Measurements from ENCODE around the gene PPM1H.

PPM1H gene

GRCh38 chr12:62714181-62714773, 220.7 kb downstream of the PPM1H start:
- no CpG with 5 or more reads among the region's 8 CpGs for WGBS (ENCODE audit: extremely low coverage, insufficient coverage, low lambda C conversion rate)
- Histone ChIP-seq H3K79me2 (ENCODE audit: control insufficient read depth, insufficient read depth, low read length) (no peaks in the 10 kb centered on the region), H3K4me1 (ENCODE audit: control insufficient read depth, low read depth, low read length) (peaks cover 10% of the 10 kb centered on the region)

GRCh38 chr12:62713723-62714122, 221.2 kb downstream of the PPM1H start:
- Histone ChIP-seq H3K4me2 (ENCODE audit: low read length) (no peak overlapping the region), H3K27ac (ENCODE audit: low read depth, low read length) (no peak overlapping the region), H3K23ac (ENCODE audit: low read length) (no peak overlapping the region), H2BK5ac (ENCODE audit: low read length) (no peak overlapping the region), H3K4me3 (ENCODE audit: low read length) (no peak overlapping the region), H3K9ac (ENCODE audit: low read length) (no peak overlapping the region), H4K5ac (ENCODE audit: low read length) (no peak overlapping the region), H3K56ac (ENCODE audit: low read length) (no peak overlapping the region), H4K8ac (ENCODE audit: low read depth, low read length) (no peak overlapping the region), H3K79me1 (ENCODE audit: low read length) (no peaks in the 10 kb centered on the region), H3K27me3 (ENCODE audit: insufficient read depth, low read length, poor library complexity) (no peaks in the 10 kb centered on the region), H3K18ac (ENCODE audit: low read length) (peak overlapping the region; percentile 16), H2AK5ac (ENCODE audit: low read length) (no peak overlapping the region), H2BK120ac (ENCODE audit: low read depth, low read length) (no peak overlapping the region), H3K79me2 (ENCODE audit: control insufficient read depth, insufficient read depth, low read length) (no peaks in the 10 kb centered on the region), H3K4ac (ENCODE audit: low read depth, low read length) (no peak overlapping the region), H2BK15ac (replicated peaks; ENCODE audit: low read depth) (no peak overlapping the region), H3K36me3 (ENCODE audit: control insufficient read depth, insufficient read depth, low read length) (no peaks in the 10 kb centered on the region), H3K4me1 (ENCODE audit: control insufficient read depth, low read depth, low read length) (peaks cover 16% of the 10 kb centered on the region)
- no peak for DNase-seq
- no CpG with 5 or more reads among the region's 4 CpGs for WGBS (ENCODE audit: extremely low coverage, insufficient coverage, low lambda C conversion rate)

More at GRCh38 chr12:62714181-62714773, 220.7 kb downstream of the PPM1H start:
- H3K56ac ChIP-seq (ENCODE audit: low read length): peak overlapping the region; percentile 71
- no peak overlapping the region for H3K4me2 ChIP-seq (ENCODE audit: low read length)
- H2BK120ac ChIP-seq (ENCODE audit: low read depth, low read length): no peak overlapping the region
- no peak overlapping the region for H3K4ac ChIP-seq (ENCODE audit: low read depth, low read length)
- peak overlapping the region; percentile 64 for H2BK5ac ChIP-seq (ENCODE audit: low read length)
- DNase-seq: no peak
- peak overlapping the region; percentile 4 for H3K18ac ChIP-seq (ENCODE audit: low read length)
- H4K8ac ChIP-seq (ENCODE audit: low read depth, low read length): no peak overlapping the region
- H2BK15ac ChIP-seq (replicated peaks; ENCODE audit: low read depth): no peak overlapping the region
- H2AK5ac ChIP-seq (ENCODE audit: low read length): no peak overlapping the region
- H4K5ac ChIP-seq (ENCODE audit: low read length): no peak overlapping the region
- H3K9ac ChIP-seq (ENCODE audit: low read length): no peak overlapping the region
- no peaks in the 10 kb centered on the region for H3K27me3 ChIP-seq (ENCODE audit: insufficient read depth, low read length, poor library complexity)
- H3K27ac ChIP-seq (ENCODE audit: low read depth, low read length): peak overlapping the region; percentile 20
- no peak overlapping the region for H3K23ac ChIP-seq (ENCODE audit: low read length)
- no peaks in the 10 kb centered on the region for H3K36me3 ChIP-seq (ENCODE audit: control insufficient read depth, insufficient read depth, low read length)
- no peak overlapping the region for H3K4me3 ChIP-seq (ENCODE audit: low read length)
- no peaks in the 10 kb centered on the region for H3K79me1 ChIP-seq (ENCODE audit: low read length)

GRCh38 chr12:62712681-62713573, 222.0 kb downstream of the PPM1H start:
- H3K4me1 ChIP-seq (ENCODE audit: control insufficient read depth, low read depth, low read length): peaks cover 22% of the 10 kb centered on the region
- no peak overlapping the region for H3K27ac ChIP-seq (ENCODE audit: low read depth, low read length)
- no peaks in the 10 kb centered on the region for H3K79me1 ChIP-seq (ENCODE audit: low read length)

GRCh38 chr12:62711631-62712241, 223.2 kb downstream of the PPM1H start:
- no peaks in the 10 kb centered on the region for H3K79me2 ChIP-seq (ENCODE audit: control insufficient read depth, insufficient read depth, low read length)
- H3K27ac ChIP-seq (ENCODE audit: low read depth, low read length): no peak overlapping the region
- no peak overlapping the region for H3K4me3 ChIP-seq (ENCODE audit: low read length)
- peak overlapping the region; percentile 32 for H3K18ac ChIP-seq (ENCODE audit: low read length)
- DNase-seq: no peak
- no peaks in the 10 kb centered on the region for H3K79me1 ChIP-seq (ENCODE audit: low read length)
- H3K56ac ChIP-seq (ENCODE audit: low read length): peak overlapping the region; percentile 12
- peaks cover 25% of the 10 kb centered on the region for H3K4me1 ChIP-seq (ENCODE audit: control insufficient read depth, low read depth, low read length)
- H2AK5ac ChIP-seq (ENCODE audit: low read length): no peak overlapping the region
- no peak overlapping the region for H4K8ac ChIP-seq (ENCODE audit: low read depth, low read length)
- no peak overlapping the region for H2BK5ac ChIP-seq (ENCODE audit: low read length)
- H2BK15ac ChIP-seq (replicated peaks; ENCODE audit: low read depth): peak overlapping the region; percentile 22
- no peak overlapping the region for H3K4ac ChIP-seq (ENCODE audit: low read depth, low read length)
- H3K4me2 ChIP-seq (ENCODE audit: low read length): no peak overlapping the region
- no peak overlapping the region for H2BK120ac ChIP-seq (ENCODE audit: low read depth, low read length)
- H3K36me3 ChIP-seq (ENCODE audit: control insufficient read depth, insufficient read depth, low read length): no peaks in the 10 kb centered on the region
- H3K27me3 ChIP-seq (ENCODE audit: insufficient read depth, low read length, poor library complexity): no peaks in the 10 kb centered on the region
- WGBS (ENCODE audit: extremely low coverage, insufficient coverage, low lambda C conversion rate): no CpG with 5 or more reads among the region's 10 CpGs
- no peak overlapping the region for H3K23ac ChIP-seq (ENCODE audit: low read length)
- H3K9ac ChIP-seq (ENCODE audit: low read length): no peak overlapping the region
- H4K5ac ChIP-seq (ENCODE audit: low read length): no peak overlapping the region

More at GRCh38 chr12:62712681-62713573, 222.0 kb downstream of the PPM1H start:
- Histone ChIP-seq H3K56ac (ENCODE audit: low read length) (no peak overlapping the region), H3K36me3 (ENCODE audit: control insufficient read depth, insufficient read depth, low read length) (no peaks in the 10 kb centered on the region), H3K27me3 (ENCODE audit: insufficient read depth, low read length, poor library complexity) (no peaks in the 10 kb centered on the region), H2BK120ac (ENCODE audit: low read depth, low read length) (no peak overlapping the region), H3K4me3 (ENCODE audit: low read length) (no peak overlapping the region), H4K8ac (ENCODE audit: low read depth, low read length) (no peak overlapping the region), H3K18ac (ENCODE audit: low read length) (peak overlapping the region; percentile 51), H3K9ac (ENCODE audit: low read length) (no peak overlapping the region), H4K5ac (ENCODE audit: low read length) (no peak overlapping the region), H3K4ac (ENCODE audit: low read depth, low read length) (no peak overlapping the region), H2BK15ac (replicated peaks; ENCODE audit: low read depth) (peak overlapping the region; percentile 60), H2AK5ac (ENCODE audit: low read length) (no peak overlapping the region), H3K79me2 (ENCODE audit: control insufficient read depth, insufficient read depth, low read length) (no peaks in the 10 kb centered on the region), H3K23ac (ENCODE audit: low read length) (no peak overlapping the region), H2BK5ac (ENCODE audit: low read length) (no peak overlapping the region), H3K4me2 (ENCODE audit: low read length) (no peak overlapping the region)
- no CpG with 5 or more reads among the region's 8 CpGs for WGBS (ENCODE audit: extremely low coverage, insufficient coverage, low lambda C conversion rate)
- DNase-seq: no peak

- Histone ChIP-seq H3K4me1 (ENCODE audit: control insufficient read depth, low read depth, low read length) (peaks cover 16% of the 10 kb centered on the region), H4K8ac (ENCODE audit: low read depth, low read length) (no peak overlapping the region), H4K5ac (ENCODE audit: low read length) (no peak overlapping the region), H3K27ac (ENCODE audit: low read depth, low read length) (no peak overlapping the region), H3K36me3 (ENCODE audit: control insufficient read depth, insufficient read depth, low read length) (no peaks in the 10 kb centered on the region), H3K79me1 (ENCODE audit: low read length) (no peaks in the 10 kb centered on the region), H2BK15ac (replicated peaks; ENCODE audit: low read depth) (no peak overlapping the region), H3K4ac (ENCODE audit: low read depth, low read length) (peak overlapping the region; percentile 76), H3K4me2 (ENCODE audit: low read length) (no peak overlapping the region), H3K23ac (ENCODE audit: low read length) (no peak overlapping the region), H2BK5ac (ENCODE audit: low read length) (peak overlapping the region; percentile 57), H3K27me3 (ENCODE audit: insufficient read depth, low read length, poor library complexity) (no peaks in the 10 kb centered on the region), H2BK120ac (ENCODE audit: low read depth, low read length) (no peak overlapping the region), H3K56ac (ENCODE audit: low read length) (peak overlapping the region; percentile 17), H3K9ac (ENCODE audit: low read length) (no peak overlapping the region), H2AK5ac (ENCODE audit: low read length) (peak overlapping the region; percentile 68), H3K79me2 (ENCODE audit: control insufficient read depth, insufficient read depth, low read length) (no peaks in the 10 kb centered on the region), H3K18ac (ENCODE audit: low read length) (no peak overlapping the region), H3K4me3 (ENCODE audit: low read length) (no peak overlapping the region)
- no peak for DNase-seq
- no CpG with 5 or more reads among the region's 2 CpGs for WGBS (ENCODE audit: extremely low coverage, insufficient coverage, low lambda C conversion rate)
These were observed 225.6 kb downstream of the PPM1H start for GRCh38 chr12:62709311-62709710.
